Epithelial cell of prostate (primary cell): Measurements from ENCODE around the gene KDM8.
A peak's percentile ranks its signal among the peaks of the same experiment; 100 is the strongest.
"Not testable (repeated sequence)": the region's sequence is repeated elsewhere in the genome, so short reads cannot be mapped to it uniquely, and the experiment has no call there.

ENCODE experiments used
- DNase-seq: peaks from one replicate; pipeline ENCODE4 v3.0.0-alpha.2; 2011; ENCODE audit warnings: low read depth, low spot score
- H3K27ac ChIP-seq: fragments of 450-650 bp; 2 replicates; pipeline ENCODE4 v1.5.1; 2017; ENCODE audit warnings: mild to moderate bottlenecking

Gene KDM8

DNA sequence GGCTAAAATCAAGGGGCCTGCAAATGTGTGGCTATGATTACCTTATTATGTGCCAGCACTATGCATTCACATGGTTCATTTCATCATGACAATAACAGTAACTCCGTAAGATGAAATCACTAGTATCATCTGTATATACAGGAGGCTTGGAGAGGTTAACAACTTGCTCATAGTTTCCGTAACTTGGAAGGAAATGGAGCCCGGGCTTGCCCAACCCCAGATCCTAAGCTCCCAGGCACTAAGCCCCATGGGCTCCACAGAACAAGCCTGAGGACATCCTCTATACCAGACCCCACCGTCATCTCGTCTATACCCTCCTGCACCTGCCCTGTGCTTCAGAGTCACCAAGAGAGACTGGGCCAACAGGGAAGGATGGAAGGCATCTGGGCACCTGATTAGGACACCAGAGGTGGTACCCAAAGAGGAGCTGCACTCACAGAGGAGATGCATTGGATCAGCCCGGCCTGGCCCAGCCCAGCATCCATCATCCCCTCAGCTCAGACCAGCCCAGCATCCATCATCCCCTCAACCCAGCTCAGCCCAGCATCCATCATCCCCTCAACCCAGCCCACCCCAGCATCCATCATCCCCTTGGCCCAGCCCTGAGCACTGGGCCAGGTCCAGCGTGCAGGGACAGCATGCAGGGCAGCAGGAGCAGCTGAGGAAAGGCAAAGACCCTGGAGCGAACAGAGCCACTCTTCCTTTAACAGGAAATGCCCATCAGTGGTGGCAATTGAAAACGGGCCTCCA, 36.8 kb downstream of the KDM8 start:
- no peak for DNase-seq
- no peak overlapping the region for H3K27ac ChIP-seq

DNA sequence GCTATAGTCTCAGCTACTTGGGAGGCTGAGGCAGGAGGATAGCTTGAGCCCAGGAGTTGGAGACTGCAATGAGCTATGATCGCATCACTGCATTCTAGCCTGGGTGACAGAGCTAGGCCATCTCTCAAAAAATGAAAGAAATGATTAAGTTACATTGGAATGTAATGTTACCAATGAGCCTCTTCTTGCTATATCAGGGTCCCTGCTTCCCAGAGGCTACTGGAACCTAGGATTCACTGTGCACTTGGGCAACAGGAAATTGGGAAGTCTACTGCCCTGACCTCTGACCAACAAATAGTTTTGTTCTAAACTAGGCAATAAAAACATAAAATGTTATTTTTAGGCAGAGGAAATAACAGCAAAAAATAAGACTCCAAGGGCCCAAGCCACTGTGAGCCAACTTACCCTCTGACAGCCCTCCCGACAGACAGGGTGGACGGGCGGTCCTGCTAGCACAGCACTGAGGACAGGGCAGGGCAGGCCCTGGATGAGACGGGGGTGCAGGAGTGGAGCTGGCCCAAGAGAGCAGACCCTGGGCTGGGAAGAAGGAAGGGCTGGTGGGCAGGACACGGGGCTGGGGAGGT, 37.7 kb downstream of the KDM8 start:
- no peak overlapping the region for H3K27ac ChIP-seq
- no peak for DNase-seq

DNA sequence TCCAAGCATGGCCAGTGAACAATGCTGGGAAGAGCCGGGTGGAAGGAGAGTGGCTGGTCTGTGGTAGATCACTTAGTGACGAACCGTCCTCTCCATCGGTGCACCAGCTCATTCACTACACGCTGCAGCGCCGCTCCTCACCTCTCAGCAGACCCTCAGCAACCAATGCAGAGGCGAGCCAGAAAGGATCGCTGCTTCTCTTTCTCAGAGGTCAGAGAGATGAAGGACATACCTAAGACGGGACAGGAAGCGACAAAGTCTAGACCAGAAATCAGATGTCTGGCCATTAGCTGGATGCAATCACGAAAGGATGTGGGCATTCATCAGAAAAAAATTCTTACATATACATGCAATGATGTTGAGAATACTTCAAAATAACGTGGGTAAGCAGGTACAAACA, 38.3 kb downstream of the KDM8 start:
- no peak for DNase-seq
- no peak overlapping the region for H3K27ac ChIP-seq

DNA sequence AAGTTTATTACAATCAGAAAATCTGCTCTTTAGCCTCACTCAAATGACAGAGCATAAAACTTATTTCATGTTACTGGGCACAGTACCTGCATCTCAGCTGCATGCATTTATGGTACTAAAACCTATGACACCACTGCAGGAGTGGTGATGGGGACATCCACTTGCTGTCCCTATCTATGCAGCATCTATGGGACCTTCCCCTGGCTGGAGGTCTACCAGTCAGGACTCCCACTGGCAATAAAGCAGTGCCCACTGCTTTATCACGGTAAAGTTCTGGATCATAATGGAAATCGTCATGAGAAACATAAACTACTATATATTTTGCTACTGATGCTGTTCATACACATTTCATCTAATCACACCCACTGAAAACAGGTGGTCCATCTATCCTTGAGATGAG, 39.1 kb downstream of the KDM8 start:
- H3K27ac ChIP-seq = no peak overlapping the region
- no peak for DNase-seq

DNA sequence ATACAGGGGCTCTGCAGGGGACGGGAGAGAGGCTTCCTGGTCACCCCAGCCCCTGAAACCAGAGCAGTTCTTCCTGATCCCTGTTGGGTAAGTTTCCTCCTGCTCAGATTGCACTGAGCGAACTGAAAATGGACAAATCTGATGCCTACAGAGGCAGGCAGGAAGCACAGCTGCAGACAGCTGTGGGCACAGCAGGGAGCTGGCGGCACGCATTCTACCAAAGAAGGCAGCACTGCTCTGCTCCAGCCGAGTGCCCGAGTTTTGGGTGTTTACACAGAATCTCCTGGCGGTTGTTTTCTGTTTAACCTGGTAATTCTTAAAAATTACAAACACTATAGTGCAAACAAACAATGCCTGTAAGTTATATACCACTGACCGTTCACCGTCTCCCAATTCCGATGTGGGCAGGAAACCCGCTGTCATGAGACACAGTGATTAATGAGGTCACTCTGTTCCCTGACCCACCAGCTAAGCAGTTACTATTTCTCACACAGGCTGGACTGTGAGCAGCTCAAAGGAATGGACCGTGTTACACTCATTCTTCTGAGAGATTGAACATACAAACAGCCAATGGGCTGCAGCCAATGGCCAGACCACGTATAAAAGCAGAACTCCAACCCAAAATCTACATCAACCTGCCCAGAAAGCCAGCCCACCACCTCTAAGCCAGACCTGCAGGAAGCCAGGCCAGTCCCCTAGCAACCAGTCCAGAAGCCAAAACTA, 39.7 kb downstream of the KDM8 start:
- no peak for DNase-seq
- no peak overlapping the region for H3K27ac ChIP-seq

DNA sequence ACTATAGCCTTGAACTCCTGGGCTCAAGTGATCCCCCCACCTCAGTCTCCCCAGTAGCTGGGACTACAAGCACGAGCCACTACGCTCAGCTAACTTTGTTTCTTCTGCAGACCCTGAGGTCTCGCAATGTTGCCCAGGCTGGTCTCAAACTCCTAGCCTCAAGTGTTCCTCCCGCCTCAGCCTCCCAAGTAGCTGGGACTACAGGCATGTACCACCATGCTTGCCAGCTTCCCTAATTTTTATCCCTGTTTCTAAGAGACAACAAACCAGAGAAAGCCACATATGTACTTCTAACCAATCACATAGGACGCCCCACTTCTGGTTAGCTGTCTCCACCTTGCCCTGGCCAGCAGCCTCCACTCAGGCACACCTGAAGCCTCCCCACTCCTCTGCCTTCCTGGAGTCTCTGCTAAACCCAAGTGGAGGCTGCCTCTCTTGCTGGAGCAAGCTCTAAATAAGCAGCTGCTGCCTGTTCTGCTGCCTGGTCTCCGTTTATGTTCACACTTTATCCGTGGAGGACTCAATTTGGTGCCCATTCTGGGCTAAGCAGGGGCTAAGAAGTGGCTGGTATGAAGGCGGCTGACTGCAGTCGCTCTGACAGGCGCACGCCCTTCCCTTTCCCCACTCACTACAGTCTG, 40.5 kb downstream of the KDM8 start:
- DNase-seq = no peak
- H3K27ac ChIP-seq = no peak overlapping the region

DNA sequence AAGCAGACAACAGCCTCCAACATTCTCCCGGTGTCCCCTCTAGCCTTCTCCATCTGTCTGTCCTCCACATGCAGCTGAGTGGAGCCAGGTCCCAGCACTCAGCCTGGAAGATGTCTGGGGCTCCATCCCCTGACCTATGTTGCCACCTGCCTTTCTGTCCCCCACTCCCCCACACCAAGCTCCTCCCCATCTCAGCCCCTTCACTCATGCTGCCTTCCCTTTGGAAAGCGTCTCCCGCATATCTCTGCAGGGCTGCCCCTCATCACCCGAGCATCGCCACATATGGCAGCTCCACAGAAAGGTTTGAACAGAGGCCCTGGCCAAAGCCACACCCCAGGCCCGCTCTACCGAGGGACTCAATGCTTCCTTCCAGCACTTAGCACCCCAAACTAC, 41.0 kb downstream of the KDM8 start:
- DNase-seq = no peak
- no peak overlapping the region for H3K27ac ChIP-seq

DNA sequence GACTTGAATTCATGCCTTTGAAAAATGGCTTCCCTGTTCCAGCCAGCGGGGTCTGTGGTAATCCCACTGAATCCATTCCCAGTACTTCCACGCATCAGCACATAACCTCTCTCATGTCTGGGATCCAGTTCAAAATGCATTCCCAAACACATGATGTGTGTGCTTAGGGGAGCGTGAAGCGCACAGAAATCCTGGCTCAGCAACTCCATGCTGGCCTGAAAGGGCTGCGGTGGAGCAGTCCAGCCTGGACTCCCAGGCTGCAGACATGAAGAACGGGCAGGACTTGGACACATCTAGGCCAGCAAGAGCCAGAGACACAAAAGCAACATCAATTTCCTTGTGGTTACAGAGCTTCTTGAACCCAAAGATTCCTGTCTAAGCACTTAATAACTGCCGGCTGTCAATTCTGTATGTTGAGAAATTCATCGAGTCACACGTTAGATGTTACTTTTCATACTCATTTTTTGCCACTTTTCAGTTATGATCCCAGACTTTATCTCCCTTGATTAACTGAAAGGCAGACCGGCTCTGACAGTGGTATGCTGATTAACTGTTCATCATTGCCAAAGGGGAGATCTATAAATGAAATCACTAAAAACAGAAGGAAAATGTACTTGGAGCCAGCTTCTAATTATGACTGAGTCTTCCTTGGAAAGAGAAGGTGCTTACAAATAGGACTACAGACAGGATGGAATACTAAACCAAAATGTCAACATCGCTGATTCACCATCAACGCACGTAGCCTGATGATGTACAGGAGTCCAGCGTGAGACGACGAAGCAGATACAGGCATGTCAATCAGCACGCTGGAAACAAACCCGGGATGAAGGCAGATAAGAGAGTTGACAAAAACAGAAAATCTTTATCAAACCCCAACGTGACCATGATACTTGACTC, 42.2 kb downstream of the KDM8 start:
- DNase-seq = no peak
- H3K27ac ChIP-seq = no peak overlapping the region

DNA sequence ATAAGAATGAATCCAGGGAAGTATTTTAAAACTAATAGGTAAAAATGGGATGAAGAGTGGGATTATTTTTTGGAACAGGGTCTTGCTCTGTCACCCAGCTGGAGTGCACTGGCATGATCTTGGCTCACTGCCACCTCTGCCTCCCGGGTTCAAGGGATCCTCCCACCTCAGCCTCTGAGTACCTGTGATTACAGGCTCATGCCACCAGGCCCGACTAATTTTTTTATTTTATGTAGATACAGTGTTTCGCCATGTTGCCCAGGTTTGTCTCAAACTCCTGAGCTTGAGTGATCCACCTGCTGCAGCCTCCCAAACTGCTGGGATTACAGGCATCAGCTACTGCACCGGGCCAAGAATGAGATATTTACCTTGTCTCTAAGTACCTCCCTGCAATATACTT, 43.1 kb downstream of the KDM8 start:
- no peak for DNase-seq
- no peak overlapping the region for H3K27ac ChIP-seq

DNA sequence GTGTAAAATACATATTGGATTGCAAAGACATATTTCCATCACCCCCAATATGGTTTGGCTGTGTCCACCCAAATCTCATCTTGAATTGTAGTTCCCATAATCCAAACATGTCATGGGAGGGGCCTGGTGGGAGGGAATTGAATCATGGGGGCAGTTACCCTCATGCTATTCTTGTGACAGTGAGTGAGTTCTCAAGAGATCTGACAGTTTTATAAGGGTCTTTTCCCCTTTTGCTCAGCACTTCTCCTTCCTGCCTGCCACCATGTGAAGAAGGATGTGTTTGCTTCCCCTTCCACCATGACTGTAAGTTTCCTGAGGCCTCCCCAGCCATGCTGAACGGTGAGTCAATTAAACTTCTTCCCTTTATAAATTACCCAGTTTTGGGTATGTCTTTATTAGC, 43.8 kb downstream of the KDM8 start:
- not testable (repeated sequence) for DNase-seq, H3K27ac ChIP-seq

DNA sequence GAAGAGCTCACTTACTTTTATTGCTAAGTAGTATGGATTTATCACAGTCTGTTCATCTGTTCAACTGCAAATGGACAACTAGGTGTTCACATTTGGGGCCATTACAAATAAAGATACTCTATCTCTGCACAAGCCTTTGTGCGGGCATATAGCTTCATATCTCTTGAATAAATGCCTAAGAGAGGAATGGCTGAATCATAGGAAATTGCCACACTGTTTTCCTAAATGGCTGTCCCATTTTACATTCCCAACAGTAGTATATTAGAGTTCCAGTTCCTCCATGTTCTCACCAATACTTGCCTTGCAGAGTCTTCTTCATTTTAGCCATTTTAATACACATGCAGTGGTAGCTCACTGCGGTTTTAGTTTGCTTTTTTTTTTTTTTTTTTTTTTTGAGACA, 44.7 kb downstream of the KDM8 start:
- no peak overlapping the region for H3K27ac ChIP-seq
- DNase-seq = no peak

DNA sequence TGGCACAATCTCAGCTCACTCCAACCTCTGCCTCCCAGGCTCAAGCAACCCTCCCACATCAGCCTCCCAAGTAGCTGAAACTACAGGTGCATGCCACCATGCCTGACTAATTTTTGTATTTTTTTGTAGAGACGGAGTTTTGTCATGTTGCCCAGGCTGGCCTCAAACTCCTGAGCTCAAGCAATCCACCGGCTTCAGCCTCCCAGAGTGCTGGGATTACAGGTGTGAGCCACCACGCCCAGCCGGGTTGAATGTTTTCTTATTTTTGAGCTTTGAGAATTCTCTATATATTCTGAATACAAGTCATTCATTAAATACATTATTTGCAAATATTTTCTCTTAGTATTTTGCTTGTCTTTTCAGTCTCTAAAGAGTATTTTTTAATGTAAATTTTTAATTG, 45.6 kb downstream of the KDM8 start:
- not testable (repeated sequence) for DNase-seq, H3K27ac ChIP-seq

DNA sequence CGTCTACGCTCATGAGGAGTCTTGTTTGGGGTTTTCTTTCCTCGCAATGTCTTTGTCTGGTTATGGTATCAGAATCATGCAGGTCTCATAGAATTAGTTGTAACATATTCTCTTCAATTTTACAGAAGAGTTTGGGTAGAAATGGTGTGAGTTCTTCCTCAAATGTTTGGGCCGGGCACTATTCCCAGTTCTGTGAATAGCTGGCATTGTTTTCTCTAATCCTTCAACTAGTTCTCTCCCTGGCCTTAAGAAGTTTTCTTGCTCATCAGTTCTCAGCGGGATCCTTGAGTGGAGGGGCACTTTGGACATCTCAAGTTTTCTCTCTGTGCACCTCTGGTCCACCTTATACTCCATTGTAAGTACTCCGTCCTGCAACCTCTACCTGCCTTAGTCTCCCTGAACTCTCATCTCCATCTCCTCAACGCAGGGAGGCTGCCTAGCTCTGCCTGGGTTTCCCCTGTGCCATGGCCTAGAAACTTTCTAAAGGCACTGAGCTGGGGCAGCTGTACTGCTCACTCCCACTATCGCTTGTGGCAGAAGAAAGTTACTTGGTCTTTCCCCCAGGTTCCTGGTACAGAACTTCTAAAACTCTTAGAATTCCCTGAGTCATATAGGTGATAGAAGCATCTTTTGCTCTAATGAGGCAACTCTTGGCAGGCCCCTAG, 48.3 kb downstream of the KDM8 start:
- no peak overlapping the region for H3K27ac ChIP-seq
- no peak for DNase-seq

DNA sequence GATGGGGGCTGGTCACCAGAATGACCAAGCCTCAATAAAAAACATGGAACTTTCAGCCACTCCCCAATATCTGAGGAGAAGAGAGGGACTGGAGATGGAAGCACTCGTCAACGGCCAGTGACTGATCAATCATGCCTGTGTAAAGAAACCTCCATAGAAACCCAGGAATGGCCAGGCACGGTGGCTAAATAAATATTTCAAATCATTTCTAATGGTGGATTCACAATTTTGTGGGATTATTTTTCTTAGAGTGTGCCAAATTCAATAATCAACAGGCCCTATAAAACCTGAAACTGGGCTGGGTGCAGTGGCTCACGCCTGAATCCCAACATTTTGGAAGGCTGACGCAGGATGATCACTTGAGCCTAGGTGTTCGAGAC, 48.9 kb downstream of the KDM8 start:
- H3K27ac ChIP-seq = no peak overlapping the region
- DNase-seq = no peak

DNA sequence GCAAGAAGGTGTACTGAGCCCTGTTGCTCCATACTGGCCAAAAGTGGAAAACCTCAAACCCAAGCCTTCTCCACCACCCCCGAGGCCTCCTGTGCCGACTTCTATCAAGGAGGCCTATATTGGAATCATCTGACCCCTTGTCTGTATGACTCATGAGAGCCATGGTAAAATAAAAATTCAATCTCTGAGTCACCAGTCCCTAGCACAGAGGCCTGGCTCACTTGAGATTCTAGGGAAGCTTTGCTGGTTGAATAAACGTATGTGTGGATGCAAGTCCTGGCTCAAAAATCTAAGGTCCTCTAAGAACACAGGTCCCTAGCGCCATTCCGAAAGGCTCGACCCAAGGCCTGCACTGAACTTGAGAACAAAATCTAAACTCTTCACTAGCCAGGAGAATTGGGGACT, 50.2 kb downstream of the KDM8 start:
- peak; percentile 24 for DNase-seq
- H3K27ac ChIP-seq = peak overlapping the region; percentile 1

DNA sequence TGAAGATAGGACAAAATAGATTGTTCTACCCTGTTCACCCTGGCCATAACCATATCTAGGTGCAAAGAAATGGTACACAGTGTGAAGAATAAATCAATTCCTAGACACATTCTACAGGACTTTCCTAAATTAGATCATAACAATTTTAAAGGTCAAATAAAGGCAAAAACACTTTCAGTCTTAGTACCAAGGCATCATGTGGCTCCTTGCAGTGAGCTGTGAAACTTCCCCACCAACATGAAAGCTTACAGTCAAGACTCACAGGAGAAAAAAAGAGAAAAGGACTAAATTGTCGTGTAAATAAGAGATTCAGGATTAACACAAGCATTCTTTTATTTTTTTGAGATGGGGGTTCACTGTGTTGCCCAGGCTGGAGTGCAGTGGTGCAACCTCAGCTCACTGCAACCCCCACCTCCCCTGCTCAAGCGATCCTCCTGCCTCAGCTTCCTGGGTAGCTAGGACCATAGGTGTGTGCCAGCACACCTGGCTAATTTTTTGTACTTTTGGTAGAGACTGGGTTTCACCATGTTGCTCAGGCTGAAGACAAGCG, 51.0 kb downstream of the KDM8 start:
- no peak for DNase-seq
- peak overlapping the region; percentile 1 for H3K27ac ChIP-seq

DNA sequence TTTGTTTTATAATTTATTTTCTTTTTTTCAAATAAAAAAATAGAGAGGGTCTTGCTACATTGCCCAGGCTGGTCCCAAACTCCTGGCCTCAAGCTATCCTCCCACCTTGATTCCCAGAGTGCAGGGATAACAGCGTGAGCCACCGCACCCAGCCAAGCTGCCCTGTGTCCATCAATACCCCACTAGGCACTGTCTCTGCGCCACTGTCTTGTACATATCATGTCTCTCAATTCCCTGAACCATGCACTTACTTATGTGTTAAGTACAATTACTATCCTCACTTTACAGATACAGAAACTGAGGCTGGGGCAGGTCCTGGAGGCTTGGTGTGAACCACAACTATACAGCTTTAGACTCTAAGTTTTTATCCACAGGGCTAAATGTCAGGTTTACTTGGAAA, 53.5 kb downstream of the KDM8 start:
- DNase-seq = no peak
- H3K27ac ChIP-seq = no peak overlapping the region

DNA sequence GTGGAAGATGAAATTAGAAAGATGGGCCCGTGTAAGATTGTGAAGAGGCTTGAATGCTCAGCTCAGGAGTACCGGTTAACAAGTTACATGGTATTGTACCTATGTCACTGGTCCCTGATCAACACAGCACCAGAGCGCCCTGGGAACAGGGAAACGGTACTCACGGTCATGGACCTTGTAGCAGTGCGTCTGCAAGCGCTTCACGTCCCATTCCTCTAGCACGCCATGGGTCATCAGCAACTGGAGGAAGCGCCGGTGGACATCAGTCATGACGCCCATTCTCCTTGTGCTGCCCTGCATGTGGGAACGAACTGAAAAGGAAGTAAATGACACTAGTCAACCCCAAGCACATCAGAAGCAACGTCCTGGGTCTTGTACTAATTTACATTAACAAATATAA, 53.9 kb downstream of the KDM8 start:
- no peak for DNase-seq
- no peak overlapping the region for H3K27ac ChIP-seq

DNA sequence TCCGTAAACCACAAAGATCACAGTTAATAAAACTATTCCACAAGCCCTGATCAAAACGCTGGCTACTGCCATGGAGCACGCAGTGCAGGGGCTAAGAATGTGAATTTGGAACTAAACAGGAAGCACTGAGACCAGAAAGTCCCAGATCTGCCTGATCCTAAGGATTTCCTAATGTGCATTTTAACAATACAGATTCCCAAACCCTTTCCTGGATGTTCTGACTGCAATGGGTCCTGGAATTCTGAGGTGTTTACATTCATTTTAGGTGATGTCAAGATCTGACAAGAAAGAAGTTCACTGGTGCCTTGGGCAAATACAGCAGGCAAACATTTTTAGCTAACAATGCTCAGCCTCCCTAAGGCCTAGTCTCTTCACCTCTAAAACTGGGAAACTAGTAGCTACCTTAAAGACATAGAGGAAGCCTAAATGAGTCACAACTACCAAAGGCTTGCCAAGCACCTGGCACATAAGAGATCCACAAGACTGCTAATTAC, 55.0 kb downstream of the KDM8 start:
- H3K27ac ChIP-seq = peak overlapping the region; percentile 45
- DNase-seq = peak; percentile 6
